ENCODE measurements around the gene MAX.
"Not testable (repeated sequence)": the region's sequence is repeated elsewhere in the genome, so short reads cannot be mapped to it uniquely, and the experiment has no call there.

GRCh38 chr14:65087835-65088234, 14.5 kb downstream of the MAX start:
- not testable (repeated sequence) for TF ChIP-seq CTCF (conservative IDR thresholded peaks at IDR 0.05; ENCODE audit: low read depth, low read length); EZH2 (IDR thresholded peaks at IDR 0.05; ENCODE audit: low read length, unreplicated experiment); EZH2phosphoT487 (IDR thresholded peaks at IDR 0.05; ENCODE audit: borderline replicate concordance, low read length)
